GM12801 (cell line): ENCODE measurements around the gene TRAPPC10.

Experiments
- CTCF ChIP-seq: IDR thresholded peaks from one replicate; pipeline ENCODE4 v1.5.1; 2011; ENCODE audit warnings: control low read depth; ENCODE audit not compliant: insufficient read length; ENCODE audit errors: extremely low read depth

The TRAPPC10 gene

GRCh38 chr21:43976661-43977060 lies 35.4 kb upstream of the TRAPPC10 start:
- no peak for TF ChIP-seq CTCF

GRCh38 chr21:43978060-43978459 lies 34.0 kb upstream of the TRAPPC10 start:
- no peak for TF ChIP-seq CTCF

GRCh38 chr21:43979654-43980053 lies 32.5 kb upstream of the TRAPPC10 start:
- no peak for TF ChIP-seq CTCF

- no peak for TF ChIP-seq CTCF
Observed at GRCh38 chr21:43981151-43981870, 30.8 kb upstream of the TRAPPC10 start.

- no peak for TF ChIP-seq CTCF
Observed at GRCh38 chr21:43981871-43982210, 30.3 kb upstream of the TRAPPC10 start.

GRCh38 chr21:43982489-43983078 lies 29.5 kb upstream of the TRAPPC10 start:
- TF ChIP-seq CTCF = no peak

GRCh38 chr21:43983390-43983789 lies 28.7 kb upstream of the TRAPPC10 start:
- TF ChIP-seq CTCF = no peak
